Mesenchymal stem cell (in vitro differentiated cells and primary cell): Measurements from ENCODE around the gene KRTCAP2.
"Not testable (repeated sequence)": the region's sequence is repeated elsewhere in the genome, so short reads cannot be mapped to it uniquely, and the experiment has no call there.

Experiments used
- DNase-seq: peaks from one replicate; pipeline ENCODE4 v3.0.0-alpha.2; 2013
- H2AFZ ChIP-seq: one replicate; pipeline ENCODE4 v1.6.1; 2013; ENCODE audit warnings: low read depth, mild to moderate bottlenecking, control low read depth, inconsistent platforms, low read length, moderate library complexity
- H2AK5ac ChIP-seq: 2 replicates; pipeline ENCODE4 v1.6.1; 2013; ENCODE audit warnings: low read length, moderate library complexity, mild to moderate bottlenecking, inconsistent platforms; ENCODE audit not compliant: severe bottlenecking
- H2BK120ac ChIP-seq: one replicate; pipeline ENCODE4 v1.6.1; 2013; ENCODE audit warnings: low read depth, mild to moderate bottlenecking, inconsistent platforms, low read length, moderate library complexity
- H2BK12ac ChIP-seq, 2 experiments: one replicate each; pipeline ENCODE4 v1.6.1; 2013; ENCODE audit warnings: inconsistent platforms in 2 of 2, low read length in 2 of 2, mild to moderate bottlenecking in 2 of 2, moderate library complexity in 2 of 2, control low read depth in 1 of 2
- H2BK15ac ChIP-seq: one replicate; pipeline ENCODE4 v1.6.1; 2013; ENCODE audit warnings: mild to moderate bottlenecking, low read depth, inconsistent platforms; ENCODE audit not compliant: poor library complexity, severe bottlenecking
- H2BK5ac ChIP-seq: 2 replicates; pipeline ENCODE4 v1.6.1; 2013; ENCODE audit warnings: low read depth, mild to moderate bottlenecking, low read length, control low read depth, inconsistent platforms; ENCODE audit not compliant: poor library complexity, severe bottlenecking
- H3K14ac ChIP-seq, 2 experiments: one replicate each; pipeline ENCODE4 v1.6.1; 2013; ENCODE audit warnings: inconsistent platforms in 2 of 2, low read length in 2 of 2, control low read depth in 1 of 2, mild to moderate bottlenecking in 1 of 2, moderate library complexity in 1 of 2
- H3K18ac ChIP-seq, 2 experiments: one replicate each; pipeline ENCODE4 v1.6.1; 2013; ENCODE audit warnings: inconsistent platforms in 2 of 2, low read length in 2 of 2, control low read depth in 1 of 2, low read depth in 1 of 2, mild to moderate bottlenecking in 1 of 2
- H3K23ac ChIP-seq, 2 experiments: one replicate each; pipeline ENCODE4 v1.6.1; 2013; ENCODE audit warnings: inconsistent platforms in 2 of 2, low read length in 2 of 2, mild to moderate bottlenecking in 2 of 2, moderate library complexity in 2 of 2, control low read depth in 1 of 2
- H3K27ac ChIP-seq: 2 replicates; pipeline ENCODE4 v1.5.1; 2013; ENCODE audit warnings: mild to moderate bottlenecking, moderate library complexity, low read length, control low read depth, inconsistent platforms; ENCODE audit not compliant: poor library complexity, severe bottlenecking
- H3K27me3 ChIP-seq, 2 experiments: 2 replicates each; pipeline versions ENCODE4 v1.6.1 to v1.7.0; 2013; ENCODE audit warnings: low read length in 2 of 2, mild to moderate bottlenecking in 2 of 2, moderate library complexity in 2 of 2, control low read depth in 1 of 2, inconsistent platforms in 1 of 2; ENCODE audit not compliant: control insufficient read depth in 1 of 2, insufficient read depth in 1 of 2
- H3K36me3 ChIP-seq, 2 experiments: 2 replicates each; pipeline versions ENCODE4 v1.6.1 to v1.7.0; 2013; ENCODE audit warnings: low read length in 2 of 2, control low read depth in 1 of 2, inconsistent platforms in 1 of 2, low read depth in 1 of 2, mild to moderate bottlenecking in 1 of 2; ENCODE audit not compliant: insufficient read depth in 2 of 2, control insufficient read depth in 1 of 2
- H3K4ac ChIP-seq, 2 experiments: one replicate each; pipeline ENCODE4 v1.6.1; 2013; ENCODE audit warnings: inconsistent platforms in 2 of 2, low read length in 2 of 2, mild to moderate bottlenecking in 2 of 2, moderate library complexity in 2 of 2, control low read depth in 1 of 2, low read depth in 1 of 2
- H3K4me1 ChIP-seq: 2 replicates; pipeline ENCODE4 v1.6.1; 2013; ENCODE audit warnings: low read depth, low read length, control low read depth; ENCODE audit not compliant: control insufficient read depth, insufficient read depth
- H3K4me2 ChIP-seq: 2 replicates; pipeline ENCODE4 v1.6.1; 2013; ENCODE audit warnings: low read length, mild to moderate bottlenecking, inconsistent platforms; ENCODE audit not compliant: poor library complexity, severe bottlenecking
- H3K4me3 ChIP-seq, 2 experiments: 2 replicates each; pipeline versions ENCODE4 v1.5.1 to v1.7.0; 2013; ENCODE audit warnings: low read length in 2 of 2, mild to moderate bottlenecking in 2 of 2, control low read depth in 1 of 2, low read depth in 1 of 2; ENCODE audit not compliant: insufficient read depth in 1 of 2
- H3K79me1 ChIP-seq: replicated peaks from 2 replicates; pipeline ENCODE4 v1.6.1; 2013; ENCODE audit warnings: mild to moderate bottlenecking, control low read depth, low read length, inconsistent platforms; ENCODE audit not compliant: poor library complexity, severe bottlenecking
- H3K9ac ChIP-seq: 2 replicates; pipeline ENCODE4 v1.7.0; 2013; ENCODE audit warnings: mild to moderate bottlenecking, low read length, moderate library complexity
- H3K9me3 ChIP-seq: 2 replicates; pipeline ENCODE4 v1.7.0; 2013; ENCODE audit warnings: mild to moderate bottlenecking, low read length; ENCODE audit not compliant: control insufficient read depth
- H4K8ac ChIP-seq: one replicate; pipeline ENCODE4 v1.6.1; 2013; ENCODE audit warnings: inconsistent platforms, mild to moderate bottlenecking, low read length, moderate library complexity
- H4K91ac ChIP-seq: one replicate; pipeline ENCODE4 v1.6.1; 2013; ENCODE audit warnings: mild to moderate bottlenecking, low read length, inconsistent platforms
- WGBS: methylation state at CpG from one replicate; pipeline ENCODE4 v1.1.7; 2013; ENCODE audit warnings: mixed read lengths; 5-methylcytosine and 5-hydroxymethylcytosine counted together

KRTCAP2 gene

GRCh38 chr1:155168456-155169210, 4.5 kb downstream of the KRTCAP2 start:
- Histone ChIP-seq H3K4me2 (no peak overlapping the region), H4K8ac (no peak overlapping the region), H3K9ac (no peak overlapping the region), H2BK120ac (no peak overlapping the region), H3K79me1 (peaks cover 9% of the 10 kb centered on the region), H2BK15ac (no peak overlapping the region), H3K14ac (no peak overlapping the region), H3K27me3 (peaks cover 16 to 17% of the 10 kb centered on the region in 2 experiments), H3K4ac (no peak overlapping the region), H3K4me1 (peaks cover 6% of the 10 kb centered on the region), H2AFZ (no peak overlapping the region), H4K91ac (no peak overlapping the region), H2AK5ac (no peak overlapping the region), H2BK5ac (no peak overlapping the region), H3K36me3 (peaks cover 23 to 32% of the 10 kb centered on the region in 2 experiments), H3K18ac (no peak overlapping the region), H3K23ac (no peak overlapping the region), H3K9me3 (no peaks in the 10 kb centered on the region), H2BK12ac (no peak overlapping the region), H3K27ac (no peak overlapping the region), H3K4me3 (no peak overlapping the region)
- 95% methylated on average over 10 of the region's 10 CpGs for WGBS
- no peak for DNase-seq

DNA sequence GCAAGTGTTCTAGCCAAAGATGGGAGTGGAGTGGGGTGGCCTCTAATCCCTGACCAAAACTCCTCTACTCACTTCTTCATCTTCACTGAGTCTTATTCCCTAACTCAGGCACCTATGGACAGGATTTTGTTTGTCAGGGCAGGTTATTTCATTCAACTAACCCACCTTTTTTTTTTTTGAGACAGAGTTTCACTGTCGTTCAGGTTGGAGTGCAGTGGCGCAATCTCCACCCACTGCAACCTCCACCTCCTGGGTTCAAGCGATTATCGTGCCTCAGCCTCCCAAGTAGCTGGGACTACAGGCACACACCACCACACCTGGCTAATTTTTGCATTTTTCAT, 5.0 kb downstream of the KRTCAP2 start:
- not testable (repeated sequence) for DNase-seq, H3K4me3 ChIP-seq, H3K18ac ChIP-seq, H4K8ac ChIP-seq, H2BK12ac ChIP-seq, H3K27ac ChIP-seq, H3K14ac ChIP-seq, H2BK120ac ChIP-seq, H3K9me3 ChIP-seq, H2BK15ac ChIP-seq, H3K9ac ChIP-seq, H3K4me1 ChIP-seq, H3K23ac ChIP-seq, H2AK5ac ChIP-seq, H3K4ac ChIP-seq, H4K91ac ChIP-seq, H3K79me1 ChIP-seq, H2AFZ ChIP-seq, H3K4me2 ChIP-seq, H2BK5ac ChIP-seq
- WGBS, result 78% methylated on average over 4 of the region's 4 CpGs
- H3K36me3 ChIP-seq, result peaks cover 23 to 32% of the 10 kb centered on the region in 2 experiments
- H3K27me3 ChIP-seq, result peaks cover 16 to 17% of the 10 kb centered on the region in 2 experiments

GRCh38 chr1:155167166-155168104, 5.7 kb downstream of the KRTCAP2 start:
- peak overlapping the region in 1 of 2 experiments; percentile 61 for H3K4me3 ChIP-seq
- no peak overlapping the region for H4K91ac ChIP-seq
- H3K4me2 ChIP-seq, result peak overlapping the region; percentile 24
- no peak overlapping the region for H3K27ac ChIP-seq
- no peak overlapping the region for H2BK12ac ChIP-seq
- H2BK15ac ChIP-seq, result no peak overlapping the region
- H2AK5ac ChIP-seq, result no peak overlapping the region
- H2BK5ac ChIP-seq, result no peak overlapping the region
- H3K14ac ChIP-seq, result no peak overlapping the region
- 13% methylated on average over 23 of the region's 28 CpGs for WGBS
- peak; percentile 80 for DNase-seq
- H4K8ac ChIP-seq, result peak overlapping the region; percentile 38
- H3K79me1 ChIP-seq, result peaks cover 9% of the 10 kb centered on the region
- H3K4me1 ChIP-seq, result peaks cover 5% of the 10 kb centered on the region
- peaks cover 16 to 17% of the 10 kb centered on the region in 2 experiments for H3K27me3 ChIP-seq
- H3K23ac ChIP-seq, result peak overlapping the region in 1 of 2 experiments; percentile 53
- no peak overlapping the region for H3K18ac ChIP-seq
- peak overlapping the region; percentile 42 for H3K9ac ChIP-seq
- peaks cover 23 to 32% of the 10 kb centered on the region in 2 experiments for H3K36me3 ChIP-seq
- H2AFZ ChIP-seq, result no peak overlapping the region
- no peaks in the 10 kb centered on the region for H3K9me3 ChIP-seq
- no peak overlapping the region for H3K4ac ChIP-seq
- peak overlapping the region; percentile 0 for H2BK120ac ChIP-seq
